Measurements from ENCODE around the gene FOXM1. TPM values are rescaled to one million over a fixed set of nuclear protein-coding genes. Genes with fewer than 3 reads are reported as not detected.

Gene FOXM1
- total RNA-seq, 1 experiment from 2014 or later, result 126 TPM

GRCh38 chr12:2841056-2841650 is 35.8 kb downstream of the FOXM1 start:
- no peak for DNase-seq (ENCODE audit: low read depth)

- DNase-seq (ENCODE audit: low read depth), result no peak
Observed at GRCh38 chr12:2836574-2836973, 40.4 kb downstream of the FOXM1 start.

DNA sequence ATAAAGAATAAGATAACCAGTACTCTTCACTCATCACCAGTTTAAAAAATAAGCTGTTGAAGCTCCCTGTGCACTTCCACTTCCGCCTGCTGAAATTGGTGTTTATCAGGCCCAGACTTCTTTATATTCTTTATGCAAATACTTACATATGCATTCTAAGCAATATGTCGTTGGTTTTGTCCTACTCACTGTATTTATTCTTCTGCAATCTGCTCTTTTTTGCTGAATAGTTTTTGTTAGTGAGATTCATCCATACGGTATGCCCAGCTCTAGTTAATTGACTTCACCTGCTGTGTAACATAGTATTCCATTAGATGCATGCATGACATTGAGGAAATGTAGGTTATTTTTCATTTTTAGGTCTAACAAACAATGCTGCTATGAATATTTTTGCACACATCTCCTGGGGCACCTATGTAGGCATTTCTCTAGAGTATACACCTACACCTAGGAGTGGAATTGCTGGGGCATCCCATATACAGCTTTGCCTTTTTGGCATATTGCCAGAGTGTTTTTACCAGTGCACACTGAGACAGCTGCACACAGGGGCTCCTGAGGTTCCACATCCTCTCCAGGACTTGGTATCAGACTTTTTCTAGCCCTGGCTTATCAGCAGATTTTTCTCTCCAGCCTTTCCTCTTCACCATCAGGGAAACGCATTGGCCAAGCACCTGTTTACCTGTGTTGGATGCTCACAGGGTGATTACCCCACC is 41.1 kb downstream of the FOXM1 start:
- DNase-seq (ENCODE audit: low read depth), result no peak

- DNase-seq (ENCODE audit: low read depth), result no peak
Observed at GRCh38 chr12:2834581-2835491, 42.1 kb downstream of the FOXM1 start, which contains the start of gene NRIP2. NRIP2 (minus strand) TSS chr12:2835035; CDS start chr12:2834983, 52 bp downstream.

GRCh38 chr12:2833810-2834209 is 43.2 kb downstream of the FOXM1 start:
- no peak for DNase-seq (ENCODE audit: low read depth)

- no peak for DNase-seq (ENCODE audit: low read depth)
Observed at GRCh38 chr12:2833327-2833726, 43.6 kb downstream of the FOXM1 start.

DNA sequence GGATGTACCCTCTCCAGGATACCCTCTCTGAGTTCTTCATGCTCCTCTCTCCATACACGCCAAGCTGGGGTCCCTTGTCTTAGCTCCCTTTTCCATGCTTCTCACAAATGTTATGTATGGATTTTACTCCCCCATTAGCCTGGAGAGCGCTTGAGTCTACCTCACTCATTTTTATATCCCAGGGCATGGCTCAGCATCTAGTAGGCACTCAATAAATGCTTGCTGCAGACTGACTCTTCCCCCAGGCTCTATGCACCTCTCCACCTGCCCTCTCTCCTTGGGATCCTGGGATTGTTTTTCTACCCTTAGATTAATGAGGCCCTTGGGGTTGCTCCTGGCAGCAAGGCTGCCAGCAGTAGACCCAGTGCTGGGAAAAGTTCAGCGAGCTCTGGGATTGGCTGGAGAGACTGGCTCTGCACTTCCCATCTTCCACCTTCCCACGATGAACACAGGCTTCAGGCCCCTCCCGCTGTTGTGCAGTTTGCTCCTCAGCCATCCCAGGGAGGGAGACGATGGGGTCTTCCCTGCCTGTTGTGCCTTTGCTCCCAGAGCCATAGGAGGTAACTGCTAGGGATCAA is 44.3 kb downstream of the FOXM1 start:
- DNase-seq (ENCODE audit: low read depth), result no peak

DNA sequence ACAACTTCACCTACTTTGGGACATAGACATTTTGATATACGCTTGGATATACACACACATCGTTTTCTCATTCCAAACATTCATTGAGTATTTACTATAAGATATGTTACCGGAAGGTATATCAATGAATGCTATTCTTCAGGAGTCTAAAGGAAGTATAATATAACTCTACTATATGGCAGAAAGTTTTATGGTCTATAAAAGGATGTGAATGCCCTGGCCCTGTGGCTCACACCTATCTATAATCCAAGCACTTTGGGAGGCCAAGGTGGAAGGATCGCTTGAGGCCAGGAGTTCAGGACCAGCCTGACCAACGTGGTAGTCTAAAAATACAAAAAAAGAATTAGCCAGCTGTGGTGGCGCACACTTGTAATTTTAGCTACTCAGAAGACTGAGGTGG is 47.7 kb downstream of the FOXM1 start:
- DNase-seq (ENCODE audit: low read depth), result no peak

GRCh38 chr12:2826721-2827515 is 50.1 kb downstream of the FOXM1 start:
- no peak for DNase-seq (ENCODE audit: low read depth)

GRCh38 chr12:2826036-2826435 is 50.9 kb downstream of the FOXM1 start:
- no peak for DNase-seq (ENCODE audit: low read depth)

DNA sequence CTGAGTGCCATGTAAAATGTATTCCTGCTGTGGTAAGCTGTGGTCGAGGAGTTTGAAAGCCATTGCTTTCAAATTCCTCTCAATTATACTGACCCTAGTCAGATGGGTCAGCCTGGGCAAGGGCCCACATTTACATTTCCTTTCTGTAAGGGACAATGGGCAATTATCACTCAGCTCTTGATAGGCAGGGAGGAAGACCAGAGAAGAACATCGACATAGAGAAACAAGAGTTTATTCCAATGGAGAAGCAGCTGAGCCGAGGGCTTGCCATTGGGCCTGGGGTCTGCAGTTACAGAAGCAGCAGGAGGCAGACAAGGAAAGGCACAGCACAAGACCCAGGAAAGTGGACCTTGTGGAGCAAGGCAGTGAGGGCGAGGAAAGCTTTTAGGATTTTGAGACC is 51.8 kb downstream of the FOXM1 start:
- no peak for DNase-seq (ENCODE audit: low read depth)

GRCh38 chr12:2824541-2824940 is 52.4 kb downstream of the FOXM1 start:
- DNase-seq (ENCODE audit: low read depth), result no peak

DNA sequence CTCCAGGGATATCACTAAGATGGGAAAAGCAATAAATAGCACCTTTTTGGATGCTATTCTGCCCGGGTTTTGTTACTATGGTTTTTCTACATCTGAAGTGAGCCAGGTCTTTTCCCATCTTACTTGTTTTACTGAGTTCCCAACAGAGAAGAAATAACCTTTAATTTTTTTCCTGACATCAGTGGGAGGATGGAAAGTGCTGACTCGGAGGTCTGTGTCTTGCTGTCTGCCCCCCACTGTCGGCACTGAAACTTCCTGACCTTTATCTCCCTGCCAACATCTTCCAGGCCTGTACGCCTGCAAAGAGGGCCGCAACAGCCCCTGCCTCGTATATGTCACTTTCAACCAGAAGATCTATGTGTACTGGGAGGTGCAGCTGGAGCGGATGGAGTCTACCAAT is 53.5 kb downstream of the FOXM1 start:
- no peak for DNase-seq (ENCODE audit: low read depth)

- DNase-seq (ENCODE audit: low read depth), result no peak
Observed at GRCh38 chr12:2820432-2820831, 56.5 kb downstream of the FOXM1 start.

- no peak for DNase-seq (ENCODE audit: low read depth)
Observed at GRCh38 chr12:2819810-2820209, 57.2 kb downstream of the FOXM1 start.

DNA sequence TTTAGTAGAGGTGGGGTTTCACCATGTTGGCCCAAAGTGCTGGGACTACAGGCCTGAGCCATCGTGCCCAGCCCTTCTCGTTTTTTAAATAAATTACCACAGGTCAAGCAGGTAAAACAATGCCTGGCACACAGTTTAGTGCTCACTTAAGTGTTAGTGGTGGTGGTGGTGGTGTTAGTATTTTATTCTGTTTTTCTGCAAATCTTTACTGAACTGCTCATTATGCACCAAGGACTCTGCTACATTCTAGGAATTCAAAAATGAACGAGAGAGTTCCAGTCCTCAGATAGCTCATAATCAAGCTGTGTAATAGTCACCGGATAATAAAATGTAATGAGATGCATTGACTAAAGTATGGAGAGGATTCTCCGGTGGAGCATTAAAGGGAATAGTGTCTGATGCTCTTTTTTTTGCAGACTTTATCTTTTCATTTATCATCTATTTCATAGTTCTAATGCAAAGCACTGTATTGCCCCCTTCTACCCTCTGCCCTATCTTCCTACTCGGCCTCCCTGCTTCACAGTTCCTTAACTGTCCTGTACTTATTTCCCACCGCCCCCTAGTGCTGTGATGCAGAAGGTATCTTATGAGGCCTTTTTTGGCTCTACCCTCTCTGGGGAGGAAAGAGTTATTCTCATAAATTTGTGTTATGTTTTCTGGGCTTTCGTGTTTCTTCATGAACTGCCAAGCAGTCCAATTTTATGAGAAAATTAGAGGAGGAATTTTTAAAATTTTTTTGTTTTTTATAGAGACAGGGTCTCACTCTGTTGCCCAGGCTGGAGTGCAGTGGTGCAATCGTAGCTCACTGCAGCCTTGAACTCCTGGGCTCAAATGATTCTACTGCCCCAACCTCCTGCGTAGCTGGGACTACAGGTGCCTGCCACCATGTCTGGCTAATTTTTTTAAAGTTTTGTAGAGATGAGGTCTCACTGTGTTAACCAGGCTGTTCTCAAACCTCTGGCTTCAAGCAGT is 63.5 kb downstream of the FOXM1 start:
- DNase-seq (ENCODE audit: low read depth), result peak; percentile 56

- peak; percentile 98 for DNase-seq (ENCODE audit: low read depth)
Observed at GRCh38 chr12:2812290-2813213, 64.4 kb downstream of the FOXM1 start, which contains the start of gene ITFG2. ITFG2 (plus strand) TSS chr12:2812668; CDS start chr12:2812761, 93 bp downstream.

- DNase-seq (ENCODE audit: low read depth), result no peak
Observed at GRCh38 chr12:2811801-2812200, 65.2 kb downstream of the FOXM1 start.

All from HT1080 (cell line).